ENCODE measurements around the gene KIAA1549. TPM values are rescaled to one million over a fixed set of nuclear protein-coding genes. Genes with fewer than 3 reads are reported as not detected.

Gene KIAA1549
- total and polyA plus RNA-seq, 9 donors = 1.2 to 5.0 (median 3.6) TPM

- Histone ChIP-seq H3K4me3 (no peak overlapping the region), H3K9me3 (no peaks in the 10 kb centered on the region), H3K27ac (no peak overlapping the region), H3K4me1 (ENCODE audit: insufficient read depth) (no peaks in the 10 kb centered on the region), H3K27me3 (no peaks in the 10 kb centered on the region), H3K36me3 (no peaks in the 10 kb centered on the region)
- 55 to 65% (median 64%) methylated on average over 3 of the region's 3 CpGs for WGBS, 3 donors
- TF ChIP-seq POLR2A (IDR thresholded peaks at IDR 0.05) (no peak), EP300 (IDR thresholded peaks at IDR 0.05) (no peak)
- TF ChIP-seq, protein P1, sequence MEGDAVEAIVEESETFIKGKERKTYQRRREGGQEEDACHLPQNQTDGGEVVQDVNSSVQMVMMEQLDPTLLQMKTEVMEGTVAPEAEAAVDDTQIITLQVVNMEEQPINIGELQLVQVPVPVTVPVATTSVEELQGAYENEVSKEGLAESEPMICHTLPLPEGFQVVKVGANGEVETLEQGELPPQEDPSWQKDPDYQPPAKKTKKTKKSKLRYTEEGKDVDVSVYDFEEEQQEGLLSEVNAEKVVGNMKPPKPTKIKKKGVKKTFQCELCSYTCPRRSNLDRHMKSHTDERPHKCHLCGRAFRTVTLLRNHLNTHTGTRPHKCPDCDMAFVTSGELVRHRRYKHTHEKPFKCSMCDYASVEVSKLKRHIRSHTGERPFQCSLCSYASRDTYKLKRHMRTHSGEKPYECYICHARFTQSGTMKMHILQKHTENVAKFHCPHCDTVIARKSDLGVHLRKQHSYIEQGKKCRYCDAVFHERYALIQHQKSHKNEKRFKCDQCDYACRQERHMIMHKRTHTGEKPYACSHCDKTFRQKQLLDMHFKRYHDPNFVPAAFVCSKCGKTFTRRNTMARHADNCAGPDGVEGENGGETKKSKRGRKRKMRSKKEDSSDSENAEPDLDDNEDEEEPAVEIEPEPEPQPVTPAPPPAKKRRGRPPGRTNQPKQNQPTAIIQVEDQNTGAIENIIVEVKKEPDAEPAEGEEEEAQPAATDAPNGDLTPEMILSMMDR (IDR thresholded peaks at IDR 0.05) = no peak
- no peak for DNase-seq
- intact Hi-C loops (cut with DNase I) = no loop called here
Observed at GRCh38 chr7:138945821-138946220, 35.4 kb downstream of the KIAA1549 start.

DNA sequence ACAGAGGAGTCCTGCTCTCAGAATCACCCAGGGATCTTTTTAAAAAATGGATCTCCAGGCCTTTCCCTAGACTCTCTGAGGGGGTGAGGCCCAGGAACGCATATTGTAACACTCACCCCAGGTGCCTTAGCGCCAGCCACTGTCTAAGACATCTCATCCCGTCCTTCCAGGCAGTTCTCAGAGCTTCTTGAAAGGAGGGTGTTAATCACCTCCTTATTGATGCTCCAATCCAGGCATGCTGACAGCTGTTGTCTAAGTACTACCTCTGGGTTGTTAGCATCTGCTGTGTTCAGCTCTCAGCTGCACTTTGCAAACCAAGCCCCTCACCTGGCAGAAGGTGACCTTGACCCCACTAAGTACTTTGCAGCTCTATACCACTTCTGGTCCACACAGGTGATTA, 36.0 kb downstream of the KIAA1549 start:
- 59 to 88% (median 84%) methylated on average over 3 of the region's 3 CpGs for WGBS, 3 donors
- H3K9me3 ChIP-seq = no peaks in the 10 kb centered on the region
- TF ChIP-seq POLR2A (IDR thresholded peaks at IDR 0.05) (no peak), EP300 (IDR thresholded peaks at IDR 0.05) (no peak)
- TF ChIP-seq, protein P1 (IDR thresholded peaks at IDR 0.05) = no peak
- no peaks in the 10 kb centered on the region for H3K36me3 ChIP-seq
- no peak for DNase-seq
- intact Hi-C loops (cut with DNase I) = no loop called here
- no peak overlapping the region for H3K4me3 ChIP-seq
- no peaks in the 10 kb centered on the region for H3K4me1 ChIP-seq (ENCODE audit: insufficient read depth)
- H3K27ac ChIP-seq = no peak overlapping the region
- H3K27me3 ChIP-seq = no peaks in the 10 kb centered on the region

DNA sequence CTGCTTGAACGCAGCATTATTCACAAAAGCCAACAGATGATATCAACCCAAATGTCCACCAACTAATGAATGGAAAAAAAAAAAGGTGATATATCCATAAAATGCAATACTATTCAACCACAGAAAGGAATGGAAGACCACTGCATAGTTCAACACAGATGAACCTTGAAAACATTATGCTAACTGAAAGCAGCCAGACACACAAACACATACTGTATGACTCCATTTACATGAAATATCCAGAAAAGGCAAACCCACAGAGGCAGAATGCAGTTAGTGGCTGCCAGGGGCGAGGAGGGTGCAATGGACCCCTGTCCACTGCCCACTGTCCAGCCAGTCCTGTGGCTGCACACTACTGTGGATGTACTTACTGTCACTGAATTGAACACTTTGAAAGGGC, 36.6 kb downstream of the KIAA1549 start:
- H3K9me3 ChIP-seq = no peaks in the 10 kb centered on the region
- intact Hi-C loops (cut with DNase I) = no loop called here
- no peak for DNase-seq
- no peak overlapping the region for H3K4me3 ChIP-seq
- no peak overlapping the region for H3K27ac ChIP-seq
- no peaks in the 10 kb centered on the region for H3K36me3 ChIP-seq
- TF ChIP-seq POLR2A (IDR thresholded peaks at IDR 0.05) (no peak), EP300 (IDR thresholded peaks at IDR 0.05) (no peak)
- TF ChIP-seq, protein P1 (IDR thresholded peaks at IDR 0.05) = no peak
- 90 to 91% (median 91%) methylated on average over 2 of the region's 2 CpGs for WGBS, 3 donors
- H3K4me1 ChIP-seq (ENCODE audit: insufficient read depth) = no peaks in the 10 kb centered on the region
- no peaks in the 10 kb centered on the region for H3K27me3 ChIP-seq

GRCh38 chr7:138943061-138943460, 38.1 kb downstream of the KIAA1549 start:
- 87 to 96% (median 91%) methylated on average over 11 of the region's 11 CpGs for WGBS, 3 donors
- DNase-seq = no peak
- intact Hi-C loops (cut with DNase I) = no loop called here
- no peaks in the 10 kb centered on the region for H3K36me3 ChIP-seq
- TF ChIP-seq POLR2A (IDR thresholded peaks at IDR 0.05) (no peak), EP300 (IDR thresholded peaks at IDR 0.05) (no peak)
- TF ChIP-seq, protein P1 (IDR thresholded peaks at IDR 0.05) = no peak
- no peak overlapping the region for H3K27ac ChIP-seq
- no peaks in the 10 kb centered on the region for H3K9me3 ChIP-seq
- no peaks in the 10 kb centered on the region for H3K27me3 ChIP-seq
- H3K4me3 ChIP-seq = no peak overlapping the region
- no peaks in the 10 kb centered on the region for H3K4me1 ChIP-seq (ENCODE audit: insufficient read depth)

Data from ovary (tissue), 9 donors.